ENCODE measurements around the gene ZNF277. TPM values are rescaled to one million over a fixed set of nuclear protein-coding genes. Genes with fewer than 3 reads are reported as not detected.

ZNF277 gene
- total and polyA plus RNA-seq, 10 of the 15 experiments (the other 5 are each of a cell fraction or from before 2014, with no cell fraction given): 10.6 to 33.9 (median 22.0) TPM

DNA sequence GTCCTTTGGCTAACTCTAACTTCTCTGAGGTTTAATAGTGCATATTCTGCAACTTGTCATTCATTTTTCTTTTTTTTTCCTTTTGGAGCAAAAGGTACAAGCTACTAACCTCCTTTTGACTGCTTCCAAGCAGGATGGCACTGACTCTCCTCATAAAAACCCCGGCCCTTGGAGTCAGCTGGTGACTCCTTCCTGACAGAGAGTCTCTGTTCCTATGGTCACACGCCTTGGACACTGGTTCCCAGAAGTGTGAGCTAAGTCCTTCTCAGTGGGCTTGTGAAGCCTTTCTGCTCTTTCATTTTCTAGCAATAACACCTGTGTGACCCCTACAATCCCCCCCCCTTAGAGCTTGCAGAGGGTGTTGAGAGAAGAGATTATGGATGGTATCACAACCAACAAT lies 22.0 kb upstream of the ZNF277 start:
- Histone ChIP-seq H3K9me3 (replicated peaks; ENCODE audit: control insufficient read depth, insufficient read depth, low read length) (no peaks in the 10 kb centered on the region), H3K27ac (ENCODE audit: control insufficient read depth, insufficient read depth) (no peak overlapping the region), H3K79me2 (ENCODE audit: control insufficient read depth, insufficient read depth, low read length) (no peaks in the 10 kb centered on the region), H3K27me3 (replicated peaks in 1 of 2; ENCODE audit: control insufficient read depth in 2 of 2, insufficient read depth in 2 of 2, low read length in 1 of 2) (no peaks in the 10 kb centered on the region; a peak in 2 of 4 replicates), H4K20me1 (ENCODE audit: control insufficient read depth, insufficient read depth) (no peaks in the 10 kb centered on the region), H3K4me3 (no peak overlapping the region), H3K4me1 (ENCODE audit: control insufficient read depth, insufficient read depth, low read length) (no peaks in the 10 kb centered on the region), H3K9ac (ENCODE audit: control insufficient read depth, insufficient read depth, low read length) (no peak overlapping the region), H2AFZ (ENCODE audit: control insufficient read depth, low read depth, low read length) (no peak overlapping the region), H3K36me3 (ENCODE audit: control insufficient read depth in 2 of 2, insufficient read depth in 2 of 2, low read length in 1 of 2) (no peaks in the 10 kb centered on the region), H3K4me2 (ENCODE audit: control insufficient read depth, insufficient read depth) (no peak overlapping the region)
- ATAC-seq (no peak), FAIRE-seq (no peak), DNase-seq (ENCODE audit: low read depth, low spot score) (no peak)
- in situ Hi-C loops (cut with MboI) (no loop called here), intact Hi-C loops (cut with micrococcal nuclease; ENCODE audit: unreplicated experiment) (no loop called here)
- ChIA-PET SMC1A (ENCODE audit: uncharacterized antibody, unreplicated experiment) (interaction anchor here (1.1 kb wide), 1 partner anchor 8 kb away, joined by 3 read pairs; no protein-coding TSS in a partner anchor), CTCF (no interaction called here), POLR2A (no interaction called here), RAD21 (ENCODE audit: unreplicated experiment) (no interaction called here)
- WGBS (ENCODE audit: insufficient coverage, insufficient replicate concordance, low lambda C conversion rate, missing lambda C conversion rate): 39% methylated on average over 2 of the region's 2 CpGs
- BruUV-seq (replicated peaks): no TSS peak
- no peak for TF ChIP-seq IRF4 (IDR thresholded peaks at IDR 0.05; ENCODE audit: low read depth, low read length)
- TF ChIP-seq SREBF1 (IDR thresholded peaks at IDR 0.05; ENCODE audit: low read length): no peak
- TF ChIP-seq SIN3A (IDR thresholded peaks at IDR 0.05; ENCODE audit: low read depth, low read length): no peak
- no peak for TF ChIP-seq MYC (IDR thresholded peaks at IDR 0.05; ENCODE audit: insufficient read depth, insufficient read length, insufficient replicate concordance, low read length, severe bottlenecking)
- no peak for TF ChIP-seq IKZF1 (conservative IDR thresholded peaks at IDR 0.05)
- no peak for TF ChIP-seq POU2F2 (IDR thresholded peaks at IDR 0.05; ENCODE audit: borderline replicate concordance, low read depth, low read length)
- TF ChIP-seq JUND (IDR thresholded peaks at IDR 0.05; ENCODE audit: low read depth, low read length): no peak
- TF ChIP-seq RFX5 (IDR thresholded peaks at IDR 0.05; ENCODE audit: low read depth, low read length): no peak
- no peak for TF ChIP-seq TCF7 (IDR thresholded peaks at IDR 0.05; ENCODE audit: borderline replicate concordance)
